HG03521 (cell line): ENCODE data around the gene PDHX.
"Not testable (repeated sequence)": the region's sequence is repeated elsewhere in the genome, so short reads cannot be mapped to it uniquely, and the experiment has no call there.

Source experiments
- ATAC-seq: cut with Tn5 transposase; IDR thresholded peaks from one replicate; pipeline ENCODE4 v1.9.1; 2021; ENCODE audit warnings: mild to moderate bottlenecking, moderate library complexity; ENCODE audit not compliant: unreplicated experiment

The PDHX gene

GRCh38 chr11:34916015-34916842, at the start of gene PDHX, which contains the start of gene APIP:
Gene PDHX (plus strand): TSS chr11:34916618. CDS start chr11:34916656, 38 bp downstream.
Gene APIP (minus strand): TSS chr11:34916379. CDS start chr11:34916284, 95 bp downstream.
- peak; percentile 91 for ATAC-seq

GRCh38 chr11:34869425-34869824, 47.0 kb upstream of the PDHX start:
- ATAC-seq, result no peak

- ATAC-seq, result no peak
These were observed 45.7 kb upstream of the PDHX start for GRCh38 chr11:34870548-34871196.

- no peak for ATAC-seq
These were observed 42.2 kb upstream of the PDHX start for GRCh38 chr11:34874202-34874601.

- ATAC-seq, result no peak
These were observed 38.9 kb upstream of the PDHX start for GRCh38 chr11:34877375-34877975.

GRCh38 chr11:34881900-34882299, 34.5 kb upstream of the PDHX start:
- no peak for ATAC-seq

GRCh38 chr11:34886609-34887008, 29.8 kb upstream of the PDHX start:
- ATAC-seq, result no peak

- no peak for ATAC-seq
These were observed 29.2 kb upstream of the PDHX start for GRCh38 chr11:34887260-34887659.

GRCh38 chr11:34890089-34890488, 26.3 kb upstream of the PDHX start:
- ATAC-seq, result no peak

GRCh38 chr11:34890812-34891211, 25.6 kb upstream of the PDHX start:
- no peak for ATAC-seq

- no peak for ATAC-seq
These were observed 24.8 kb upstream of the PDHX start for GRCh38 chr11:34891611-34892010.

- no peak for ATAC-seq
These were observed 23.0 kb upstream of the PDHX start for GRCh38 chr11:34893416-34893815.

GRCh38 chr11:34896191-34896590, 20.2 kb upstream of the PDHX start:
- ATAC-seq, result not testable (repeated sequence)

- ATAC-seq, result no peak
These were observed 19.1 kb upstream of the PDHX start for GRCh38 chr11:34897171-34897870.

- ATAC-seq, result no peak
These were observed 17.9 kb upstream of the PDHX start for GRCh38 chr11:34898474-34898873.

GRCh38 chr11:34899633-34900016, 16.8 kb upstream of the PDHX start:
- ATAC-seq, result no peak

- ATAC-seq, result no peak
These were observed 11.9 kb upstream of the PDHX start for GRCh38 chr11:34904421-34904955.

- ATAC-seq, result no peak
These were observed 10.8 kb upstream of the PDHX start for GRCh38 chr11:34905666-34906065.

- ATAC-seq, result no peak
These were observed 8.4 kb upstream of the PDHX start for GRCh38 chr11:34907934-34908593.

- ATAC-seq, result no peak
These were observed 7.0 kb upstream of the PDHX start for GRCh38 chr11:34909415-34909814.
